Measurements from ENCODE around the gene GALNT2. TPM values are rescaled to one million over a fixed set of nuclear protein-coding genes. Genes with fewer than 3 reads are reported as not detected.

The GALNT2 gene
- total RNA-seq, 1 donor from 2014 or later, result 60.7 TPM

- Histone ChIP-seq H3K36me3 (ENCODE audit: control insufficient read depth, insufficient read depth, low read length) (peaks cover 1% of the 10 kb centered on the region), H3K27me3 (ENCODE audit: control insufficient read depth, insufficient read depth, low read length) (no peaks in the 10 kb centered on the region), H3K4me3 (ENCODE audit: low read depth, low read length) (no peak overlapping the region)
- DNase-seq (ENCODE audit: low read depth), result no peak
- TF ChIP-seq, protein P1, sequence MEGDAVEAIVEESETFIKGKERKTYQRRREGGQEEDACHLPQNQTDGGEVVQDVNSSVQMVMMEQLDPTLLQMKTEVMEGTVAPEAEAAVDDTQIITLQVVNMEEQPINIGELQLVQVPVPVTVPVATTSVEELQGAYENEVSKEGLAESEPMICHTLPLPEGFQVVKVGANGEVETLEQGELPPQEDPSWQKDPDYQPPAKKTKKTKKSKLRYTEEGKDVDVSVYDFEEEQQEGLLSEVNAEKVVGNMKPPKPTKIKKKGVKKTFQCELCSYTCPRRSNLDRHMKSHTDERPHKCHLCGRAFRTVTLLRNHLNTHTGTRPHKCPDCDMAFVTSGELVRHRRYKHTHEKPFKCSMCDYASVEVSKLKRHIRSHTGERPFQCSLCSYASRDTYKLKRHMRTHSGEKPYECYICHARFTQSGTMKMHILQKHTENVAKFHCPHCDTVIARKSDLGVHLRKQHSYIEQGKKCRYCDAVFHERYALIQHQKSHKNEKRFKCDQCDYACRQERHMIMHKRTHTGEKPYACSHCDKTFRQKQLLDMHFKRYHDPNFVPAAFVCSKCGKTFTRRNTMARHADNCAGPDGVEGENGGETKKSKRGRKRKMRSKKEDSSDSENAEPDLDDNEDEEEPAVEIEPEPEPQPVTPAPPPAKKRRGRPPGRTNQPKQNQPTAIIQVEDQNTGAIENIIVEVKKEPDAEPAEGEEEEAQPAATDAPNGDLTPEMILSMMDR (IDR thresholded peaks at IDR 0.05; ENCODE audit: insufficient read depth, low read length, poor library complexity, severe bottlenecking), result no peak
Measured at GRCh38 chr1:230251644-230252191, 184.7 kb downstream of the GALNT2 start.

DNA sequence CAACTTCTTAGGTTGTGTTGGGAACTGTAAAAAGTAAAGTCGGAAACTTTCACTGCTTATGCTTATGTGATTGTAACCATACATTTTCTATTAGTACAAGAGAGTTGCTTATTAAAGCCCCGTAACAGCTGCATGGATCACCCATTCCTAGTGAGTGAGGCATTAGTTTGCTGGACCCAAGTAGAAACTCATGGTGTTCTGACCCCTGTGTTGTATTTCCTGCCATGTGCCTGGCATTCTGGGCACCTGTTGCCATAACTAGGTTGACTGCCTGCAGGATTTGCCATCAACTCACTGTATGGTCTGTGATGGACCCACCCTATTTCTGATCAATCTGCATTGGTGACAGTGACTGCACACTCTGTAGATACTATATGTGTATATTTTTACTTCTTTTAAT is 186.1 kb downstream of the GALNT2 start:
- TF ChIP-seq, protein P1 (IDR thresholded peaks at IDR 0.05; ENCODE audit: insufficient read depth, low read length, poor library complexity, severe bottlenecking), result no peak
- no peaks in the 10 kb centered on the region for H3K27me3 ChIP-seq (ENCODE audit: control insufficient read depth, insufficient read depth, low read length)
- H3K36me3 ChIP-seq (ENCODE audit: control insufficient read depth, insufficient read depth, low read length), result no peaks in the 10 kb centered on the region
- no peak for DNase-seq (ENCODE audit: low read depth)
- H3K4me3 ChIP-seq (ENCODE audit: low read depth, low read length), result no peak overlapping the region

DNA sequence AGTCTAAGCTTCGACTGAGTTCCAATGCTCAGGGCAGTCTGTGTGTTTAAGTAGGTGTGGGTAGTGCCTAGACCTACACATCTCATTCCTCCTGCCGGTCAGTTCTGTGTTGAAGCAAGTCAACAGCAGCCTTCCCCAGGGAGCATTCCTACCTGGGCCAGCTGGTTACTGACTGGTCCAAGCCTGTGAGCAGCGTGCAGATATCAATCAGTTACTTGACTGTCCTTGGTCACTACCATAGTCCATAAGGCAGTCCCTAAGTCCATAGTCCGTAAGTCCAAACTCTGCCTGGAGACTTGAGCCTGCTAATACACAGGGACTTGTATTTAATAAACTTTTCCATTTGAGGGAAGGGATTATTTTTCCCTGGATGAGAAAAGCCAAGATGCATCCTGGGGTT is 187.2 kb downstream of the GALNT2 start:
- DNase-seq (ENCODE audit: low read depth), result no peak
- H3K36me3 ChIP-seq (ENCODE audit: control insufficient read depth, insufficient read depth, low read length), result no peaks in the 10 kb centered on the region
- H3K4me3 ChIP-seq (ENCODE audit: low read depth, low read length), result no peak overlapping the region
- no peaks in the 10 kb centered on the region for H3K27me3 ChIP-seq (ENCODE audit: control insufficient read depth, insufficient read depth, low read length)
- TF ChIP-seq, protein P1 (IDR thresholded peaks at IDR 0.05; ENCODE audit: insufficient read depth, low read length, poor library complexity, severe bottlenecking), result no peak

DNA sequence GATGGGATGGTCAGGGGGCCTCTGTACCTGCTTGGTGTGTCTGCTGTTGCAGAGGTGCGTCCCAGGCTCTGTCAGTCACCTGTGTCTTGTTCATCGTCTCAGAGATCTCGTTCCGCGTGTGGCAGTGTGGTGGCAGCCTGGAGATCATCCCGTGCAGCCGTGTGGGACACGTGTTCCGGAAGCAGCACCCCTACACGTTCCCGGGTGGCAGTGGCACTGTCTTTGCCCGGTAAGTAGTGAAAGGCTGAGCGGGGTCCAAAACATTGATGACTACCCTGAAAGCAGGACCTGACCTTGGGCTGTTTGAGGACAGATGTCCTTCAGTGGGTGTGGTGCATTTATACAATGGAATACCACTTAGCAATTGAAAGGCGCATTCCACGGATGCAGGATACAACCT is 188.1 kb downstream of the GALNT2 start:
- TF ChIP-seq, protein P1 (IDR thresholded peaks at IDR 0.05; ENCODE audit: insufficient read depth, low read length, poor library complexity, severe bottlenecking), result no peak
- no peaks in the 10 kb centered on the region for H3K36me3 ChIP-seq (ENCODE audit: control insufficient read depth, insufficient read depth, low read length)
- no peaks in the 10 kb centered on the region for H3K27me3 ChIP-seq (ENCODE audit: control insufficient read depth, insufficient read depth, low read length)
- H3K4me3 ChIP-seq (ENCODE audit: low read depth, low read length), result no peak overlapping the region
- DNase-seq (ENCODE audit: low read depth), result no peak

- H3K4me3 ChIP-seq (ENCODE audit: low read depth, low read length), result no peak overlapping the region
- TF ChIP-seq, protein P1 (IDR thresholded peaks at IDR 0.05; ENCODE audit: insufficient read depth, low read length, poor library complexity, severe bottlenecking), result no peak
- no peaks in the 10 kb centered on the region for H3K27me3 ChIP-seq (ENCODE audit: control insufficient read depth, insufficient read depth, low read length)
- no peaks in the 10 kb centered on the region for H3K36me3 ChIP-seq (ENCODE audit: control insufficient read depth, insufficient read depth, low read length)
- DNase-seq (ENCODE audit: low read depth), result no peak
Measured at GRCh38 chr1:230255991-230256390, 189.0 kb downstream of the GALNT2 start.

DNA sequence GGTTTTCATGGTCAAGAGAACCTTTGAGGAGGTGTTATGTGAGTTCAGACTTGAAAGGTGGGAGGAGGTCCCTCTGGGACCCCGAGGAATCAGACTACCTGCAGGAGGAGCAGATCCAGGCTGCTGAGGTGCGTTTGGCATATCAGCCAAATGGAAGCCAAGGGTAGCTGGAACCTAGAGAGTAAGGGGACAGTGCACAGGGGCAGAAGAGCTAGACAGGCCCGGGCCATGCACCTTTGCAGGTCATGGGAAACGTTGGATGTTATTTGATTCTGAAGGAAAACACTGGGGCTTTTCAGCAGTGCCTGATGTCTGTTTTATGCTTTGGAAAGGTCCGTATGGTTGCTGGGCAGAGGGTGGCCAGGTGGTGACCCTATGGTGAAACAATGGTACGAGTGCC is 189.9 kb downstream of the GALNT2 start:
- Histone ChIP-seq H3K36me3 (ENCODE audit: control insufficient read depth, insufficient read depth, low read length) (no peaks in the 10 kb centered on the region), H3K27me3 (ENCODE audit: control insufficient read depth, insufficient read depth, low read length) (no peaks in the 10 kb centered on the region), H3K4me3 (ENCODE audit: low read depth, low read length) (no peak overlapping the region)
- DNase-seq (ENCODE audit: low read depth), result no peak
- TF ChIP-seq, protein P1 (IDR thresholded peaks at IDR 0.05; ENCODE audit: insufficient read depth, low read length, poor library complexity, severe bottlenecking), result no peak

Data from kidney epithelial cell (primary cell).